Measurements from ENCODE around the gene ZNF672. TPM values are rescaled to one million over a fixed set of nuclear protein-coding genes. Genes with fewer than 3 reads are reported as not detected.

The ZNF672 gene
- total and polyA plus RNA-seq, 2 of the 13 experiments (the other 11 are each of a cell fraction or from before 2014, with no cell fraction given), result 17.2 to 22.9 TPM

DNA sequence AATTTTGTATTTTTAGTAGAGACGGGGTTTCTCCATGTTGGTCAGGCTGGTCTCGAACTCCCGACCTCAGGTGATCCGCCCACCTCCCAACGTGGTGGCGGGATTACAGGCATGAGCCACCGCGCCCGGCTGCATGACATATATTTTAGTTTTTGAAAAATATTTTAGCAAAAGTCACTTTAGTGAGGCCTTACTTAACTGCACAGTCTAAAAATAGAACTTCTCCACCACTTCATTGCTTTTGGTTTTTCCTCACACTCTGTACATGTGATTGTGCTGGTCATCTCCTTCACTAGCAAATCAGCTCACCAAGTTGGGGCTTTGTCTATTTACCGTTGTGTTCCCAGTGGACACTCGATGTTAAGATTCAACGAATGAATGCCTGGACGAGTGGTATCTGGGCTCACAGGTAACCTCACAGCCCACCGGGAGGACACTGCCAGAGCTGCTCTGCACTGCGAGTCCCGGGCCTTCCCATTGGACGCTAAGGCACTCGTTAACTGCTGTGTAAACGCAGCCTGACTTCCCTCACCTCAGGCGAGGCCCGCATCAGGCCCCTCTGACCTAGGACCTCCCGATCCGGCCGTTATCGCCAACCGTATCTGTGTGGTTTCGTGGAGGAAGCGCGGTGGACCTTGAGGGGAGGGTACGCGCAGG lies 34.9 kb downstream of the ZNF672 start (continued):
- TF ChIP-seq, protein P1, sequence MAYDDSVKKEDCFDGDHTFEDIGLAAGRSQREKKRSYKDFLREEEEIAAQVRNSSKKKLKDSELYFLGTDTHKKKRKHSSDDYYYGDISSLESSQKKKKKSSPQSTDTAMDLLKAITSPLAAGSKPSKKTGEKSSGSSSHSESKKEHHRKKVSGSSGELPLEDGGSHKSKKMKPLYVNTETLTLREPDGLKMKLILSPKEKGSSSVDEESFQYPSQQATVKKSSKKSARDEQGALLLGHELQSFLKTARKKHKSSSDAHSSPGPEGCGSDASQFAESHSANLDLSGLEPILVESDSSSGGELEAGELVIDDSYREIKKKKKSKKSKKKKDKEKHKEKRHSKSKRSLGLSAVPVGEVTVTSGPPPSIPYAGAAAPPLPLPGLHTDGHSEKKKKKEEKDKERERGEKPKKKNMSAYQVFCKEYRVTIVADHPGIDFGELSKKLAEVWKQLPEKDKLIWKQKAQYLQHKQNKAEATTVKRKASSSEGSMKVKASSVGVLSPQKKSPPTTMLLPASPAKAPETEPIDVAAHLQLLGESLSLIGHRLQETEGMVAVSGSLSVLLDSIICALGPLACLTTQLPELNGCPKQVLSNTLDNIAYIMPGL (CRISPR knock-in tag; IDR thresholded peaks at IDR 0.05; ENCODE audit: borderline replicate concordance in 1 of 2, low read depth in 1 of 2), result peak in 1 of 2 experiments; percentile 84; a peak in 1 of 4 replicates
- TF ChIP-seq ZNF17 (CRISPR knock-in tag; IDR thresholded peaks at IDR 0.05), result no peak
- TF ChIP-seq, protein P2, sequence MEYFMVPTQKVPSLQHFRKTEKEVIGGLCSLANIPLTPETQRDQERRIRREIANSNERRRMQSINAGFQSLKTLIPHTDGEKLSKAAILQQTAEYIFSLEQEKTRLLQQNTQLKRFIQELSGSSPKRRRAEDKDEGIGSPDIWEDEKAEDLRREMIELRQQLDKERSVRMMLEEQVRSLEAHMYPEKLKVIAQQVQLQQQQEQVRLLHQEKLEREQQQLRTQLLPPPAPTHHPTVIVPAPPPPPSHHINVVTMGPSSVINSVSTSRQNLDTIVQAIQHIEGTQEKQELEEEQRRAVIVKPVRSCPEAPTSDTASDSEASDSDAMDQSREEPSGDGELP (IDR thresholded peaks at IDR 0.05; ENCODE audit: borderline replicate concordance, low read depth), result no peak
- TF ChIP-seq, protein P3, sequence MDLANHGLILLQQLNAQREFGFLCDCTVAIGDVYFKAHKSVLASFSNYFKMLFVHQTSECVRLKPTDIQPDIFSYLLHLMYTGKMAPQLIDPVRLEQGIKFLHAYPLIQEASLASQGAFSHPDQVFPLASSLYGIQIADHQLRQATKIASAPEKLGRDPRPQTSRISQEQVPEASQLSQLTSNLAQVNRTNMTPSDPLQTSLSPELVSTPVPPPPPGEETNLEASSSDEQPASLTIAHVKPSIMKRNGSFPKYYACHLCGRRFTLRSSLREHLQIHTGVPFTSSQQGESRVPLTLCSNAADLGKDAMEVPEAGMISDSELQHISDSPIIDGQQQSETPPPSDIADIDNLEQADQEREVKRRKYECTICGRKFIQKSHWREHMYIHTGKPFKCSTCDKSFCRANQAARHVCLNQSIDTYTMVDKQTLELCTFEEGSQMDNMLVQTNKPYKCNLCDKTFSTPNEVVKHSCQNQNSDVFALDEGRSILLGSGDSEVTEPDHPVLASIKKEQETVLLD (CRISPR knock-in tag; IDR thresholded peaks at IDR 0.05; ENCODE audit: low read depth), result no peak
- no peak for TF ChIP-seq XRCC5 (optimal IDR thresholded peaks at IDR 0.05; ENCODE audit: low read length)
- no peak for TF ChIP-seq FOXK2 (IDR thresholded peaks at IDR 0.05)
- no peak for TF ChIP-seq ZFP1 (CRISPR knock-in tag; IDR thresholded peaks at IDR 0.05)
- no peak for TF ChIP-seq ZNF432 (CRISPR knock-in tag; IDR thresholded peaks at IDR 0.05; ENCODE audit: borderline replicate concordance)
- TF ChIP-seq, protein P4, sequence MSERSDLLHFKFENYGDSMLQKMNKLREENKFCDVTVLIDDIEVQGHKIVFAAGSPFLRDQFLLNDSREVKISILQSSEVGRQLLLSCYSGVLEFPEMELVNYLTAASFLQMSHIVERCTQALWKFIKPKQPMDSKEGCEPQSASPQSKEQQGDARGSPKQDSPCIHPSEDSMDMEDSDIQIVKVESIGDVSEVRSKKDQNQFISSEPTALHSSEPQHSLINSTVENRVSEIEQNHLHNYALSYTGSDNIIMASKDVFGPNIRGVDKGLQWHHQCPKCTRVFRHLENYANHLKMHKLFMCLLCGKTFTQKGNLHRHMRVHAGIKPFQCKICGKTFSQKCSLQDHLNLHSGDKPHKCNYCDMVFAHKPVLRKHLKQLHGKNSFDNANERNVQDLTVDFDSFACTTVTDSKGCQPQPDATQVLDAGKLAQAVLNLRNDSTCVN (CRISPR knock-in tag; IDR thresholded peaks at IDR 0.05; ENCODE audit: borderline replicate concordance), result no peak
- TF ChIP-seq, protein P5, sequence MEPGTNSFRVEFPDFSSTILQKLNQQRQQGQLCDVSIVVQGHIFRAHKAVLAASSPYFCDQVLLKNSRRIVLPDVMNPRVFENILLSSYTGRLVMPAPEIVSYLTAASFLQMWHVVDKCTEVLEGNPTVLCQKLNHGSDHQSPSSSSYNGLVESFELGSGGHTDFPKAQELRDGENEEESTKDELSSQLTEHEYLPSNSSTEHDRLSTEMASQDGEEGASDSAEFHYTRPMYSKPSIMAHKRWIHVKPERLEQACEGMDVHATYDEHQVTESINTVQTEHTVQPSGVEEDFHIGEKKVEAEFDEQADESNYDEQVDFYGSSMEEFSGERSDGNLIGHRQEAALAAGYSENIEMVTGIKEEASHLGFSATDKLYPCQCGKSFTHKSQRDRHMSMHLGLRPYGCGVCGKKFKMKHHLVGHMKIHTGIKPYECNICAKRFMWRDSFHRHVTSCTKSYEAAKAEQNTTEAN (CRISPR knock-in tag; conservative IDR thresholded peaks at IDR 0.05), result no peak
- TF ChIP-seq ZNF383 (CRISPR knock-in tag; IDR thresholded peaks at IDR 0.05; ENCODE audit: borderline replicate concordance), result 0 out of 2 replicates have a peak, but pooled peaks have one; percentile 12
- no peak for TF ChIP-seq ZZZ3 (CRISPR knock-in tag; IDR thresholded peaks at IDR 0.05; ENCODE audit: borderline replicate concordance)
- no peak for TF ChIP-seq ZNF44 (CRISPR knock-in tag; IDR thresholded peaks at IDR 0.05)
- no peak for TF ChIP-seq ZNF83 (CRISPR knock-in tag; IDR thresholded peaks at IDR 0.05; ENCODE audit: borderline replicate concordance)
- 0 out of 2 replicates have a peak, but pooled peaks have one; percentile 12 for TF ChIP-seq ZNF607 (CRISPR knock-in tag; IDR thresholded peaks at IDR 0.05; ENCODE audit: borderline replicate concordance)
- no peak for TF ChIP-seq ZNF205 (CRISPR knock-in tag; IDR thresholded peaks at IDR 0.05)
- no peak for TF ChIP-seq PCBP2 (optimal IDR thresholded peaks at IDR 0.05; ENCODE audit: low read depth, low read length, poor library complexity, severe bottlenecking)
- no peak; the same call in 1 of the 2 replicates for TF ChIP-seq PHF21A (CRISPR knock-in tag; IDR thresholded peaks at IDR 0.05)
- no peak; the same call in 1 of the 2 replicates for TF ChIP-seq ZNF33B (CRISPR knock-in tag; IDR thresholded peaks at IDR 0.05)
- TF ChIP-seq, protein P6, sequence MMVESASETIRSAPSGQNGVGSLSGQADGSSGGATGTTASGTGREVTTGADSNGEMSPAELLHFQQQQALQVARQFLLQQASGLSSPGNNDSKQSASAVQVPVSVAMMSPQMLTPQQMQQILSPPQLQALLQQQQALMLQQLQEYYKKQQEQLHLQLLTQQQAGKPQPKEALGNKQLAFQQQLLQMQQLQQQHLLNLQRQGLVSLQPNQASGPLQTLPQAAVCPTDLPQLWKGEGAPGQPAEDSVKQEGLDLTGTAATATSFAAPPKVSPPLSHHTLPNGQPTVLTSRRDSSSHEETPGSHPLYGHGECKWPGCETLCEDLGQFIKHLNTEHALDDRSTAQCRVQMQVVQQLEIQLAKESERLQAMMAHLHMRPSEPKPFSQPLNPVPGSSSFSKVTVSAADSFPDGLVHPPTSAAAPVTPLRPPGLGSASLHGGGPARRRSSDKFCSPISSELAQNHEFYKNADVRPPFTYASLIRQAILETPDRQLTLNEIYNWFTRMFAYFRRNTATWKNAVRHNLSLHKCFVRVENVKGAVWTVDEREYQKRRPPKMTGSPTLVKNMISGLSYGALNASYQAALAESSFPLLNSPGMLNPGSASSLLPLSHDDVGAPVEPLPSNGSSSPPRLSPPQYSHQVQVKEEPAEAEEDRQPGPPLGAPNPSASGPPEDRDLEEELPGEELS (CRISPR knock-in tag; IDR thresholded peaks at IDR 0.05), result no peak
- peak in 1 of 2 experiments; percentile 45; a peak in 1 of 4 replicates for TF ChIP-seq POLR2A (IDR thresholded peaks at IDR 0.05; ENCODE audit: insufficient read depth in 1 of 2, low read depth in 2 of 2, low read length in 2 of 2)

Data from HepG2 (cell line).